GM12878 (cell line): Measurements from ENCODE around the gene SRBD1.

ENCODE experiments used
- BHLHE40 ChIP-seq, 2 experiments: fragments of 450-650 bp in 1 of 2; IDR thresholded peaks; 2 replicates each; pipeline ENCODE4 v1.6.1; 2011 to 2017; ENCODE audit warnings: low read depth in 2 of 2, borderline replicate concordance in 1 of 2, improper control_type of control experiment in 1 of 2, low read length in 1 of 2, mild to moderate bottlenecking in 1 of 2
- EP300 ChIP-seq, 2 experiments: fragments of 150-350 bp in 1 of 2; IDR thresholded peaks; 2 replicates each; pipeline ENCODE4 v1.6.1; 2011 to 2012; ENCODE audit warnings: low read depth in 2 of 2, low read length in 2 of 2, borderline replicate concordance in 1 of 2, improper control_type of control experiment in 1 of 2, inconsistent platforms in 1 of 2; ENCODE audit not compliant: control insufficient read depth in 1 of 2
- EZH2 ChIP-seq: IDR thresholded peaks from 2 replicates; pipeline ENCODE4 v1.6.1; 2012; ENCODE audit warnings: low read depth, mild to moderate bottlenecking, control low read depth, inconsistent platforms, low read length, borderline replicate concordance; ENCODE audit not compliant: control insufficient read depth
- POU2F2 ChIP-seq: IDR thresholded peaks from 3 replicates; pipeline ENCODE4 v1.6.1; 2011; ENCODE audit warnings: low read depth, mild to moderate bottlenecking, low read length, borderline replicate concordance
- ZBTB40 ChIP-seq: fragments of 450-650 bp; IDR thresholded peaks from 2 replicates; pipeline ENCODE4 v1.6.1; 2016; ENCODE audit warnings: mild to moderate bottlenecking, moderate library complexity, borderline replicate concordance
- ZNF207 ChIP-seq: fragments of 450-650 bp; IDR thresholded peaks from 2 replicates; pipeline ENCODE4 v1.6.1; 2014; ENCODE audit warnings: antibody characterized with exemption, mild to moderate bottlenecking, borderline replicate concordance
- TF ChIP-seq, protein P1 (sequence below), 3 experiments: IDR thresholded peaks in 2 of 3; conservative IDR thresholded peaks in 1 of 3; 2 replicates each; pipeline ENCODE4 v1.5.1; 2011; ENCODE audit warnings: low read depth in 3 of 3, low read length in 3 of 3, mild to moderate bottlenecking in 3 of 3, control low read depth in 2 of 3, moderate library complexity in 2 of 3, inconsistent platforms in 1 of 3, mixed read lengths in 1 of 3; ENCODE audit not compliant: control insufficient read depth in 2 of 3, insufficient read depth in 1 of 3; ENCODE audit errors: extremely low read depth in 1 of 3
- TF ChIP-seq, protein P2 (sequence below): IDR thresholded peaks from 2 replicates; pipeline ENCODE4 v1.6.1; 2012; ENCODE audit warnings: low read depth, low read length, improper control_type of control experiment

GRCh38 chr2:45404807-45405297 is 206.2 kb downstream of the SRBD1 start:
- TF ChIP-seq, protein P1, sequence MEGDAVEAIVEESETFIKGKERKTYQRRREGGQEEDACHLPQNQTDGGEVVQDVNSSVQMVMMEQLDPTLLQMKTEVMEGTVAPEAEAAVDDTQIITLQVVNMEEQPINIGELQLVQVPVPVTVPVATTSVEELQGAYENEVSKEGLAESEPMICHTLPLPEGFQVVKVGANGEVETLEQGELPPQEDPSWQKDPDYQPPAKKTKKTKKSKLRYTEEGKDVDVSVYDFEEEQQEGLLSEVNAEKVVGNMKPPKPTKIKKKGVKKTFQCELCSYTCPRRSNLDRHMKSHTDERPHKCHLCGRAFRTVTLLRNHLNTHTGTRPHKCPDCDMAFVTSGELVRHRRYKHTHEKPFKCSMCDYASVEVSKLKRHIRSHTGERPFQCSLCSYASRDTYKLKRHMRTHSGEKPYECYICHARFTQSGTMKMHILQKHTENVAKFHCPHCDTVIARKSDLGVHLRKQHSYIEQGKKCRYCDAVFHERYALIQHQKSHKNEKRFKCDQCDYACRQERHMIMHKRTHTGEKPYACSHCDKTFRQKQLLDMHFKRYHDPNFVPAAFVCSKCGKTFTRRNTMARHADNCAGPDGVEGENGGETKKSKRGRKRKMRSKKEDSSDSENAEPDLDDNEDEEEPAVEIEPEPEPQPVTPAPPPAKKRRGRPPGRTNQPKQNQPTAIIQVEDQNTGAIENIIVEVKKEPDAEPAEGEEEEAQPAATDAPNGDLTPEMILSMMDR (IDR thresholded peaks at IDR 0.05 in 2 of 3, conservative IDR thresholded peaks at IDR 0.05 in 1 of 3; ENCODE audit: control insufficient read depth in 2 of 3, extremely low read depth in 1 of 3, insufficient read depth in 1 of 3, low read depth in 3 of 3, low read length in 3 of 3), result no peak
- TF ChIP-seq ZBTB40, result no peak
- TF ChIP-seq ZNF207, result no peak
- no peak for TF ChIP-seq POU2F2
- no peak for TF ChIP-seq BHLHE40 (IDR thresholded peaks at IDR 0.05; ENCODE audit: borderline replicate concordance in 1 of 2, low read depth in 2 of 2, low read length in 1 of 2)
- TF ChIP-seq EZH2, result no peak
- TF ChIP-seq EP300 (IDR thresholded peaks at IDR 0.05; ENCODE audit: borderline replicate concordance in 1 of 2, control insufficient read depth in 1 of 2, low read depth in 2 of 2, low read length in 2 of 2), result no peak
- TF ChIP-seq, protein P2, sequence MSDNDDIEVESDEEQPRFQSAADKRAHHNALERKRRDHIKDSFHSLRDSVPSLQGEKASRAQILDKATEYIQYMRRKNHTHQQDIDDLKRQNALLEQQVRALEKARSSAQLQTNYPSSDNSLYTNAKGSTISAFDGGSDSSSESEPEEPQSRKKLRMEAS, result no peak
